Measurements from ENCODE around the gene PLIN5. TPM values are rescaled to one million over a fixed set of nuclear protein-coding genes. Genes with fewer than 3 reads are reported as not detected.

PLIN5 gene
- total RNA-seq, 1 experiment from 2014 or later = 3.9 TPM

GRCh38 chr19:4518345-4519171 is 16.5 kb downstream of the PLIN5 start, which contains the start of gene PLIN4:
TSS of gene PLIN4 (minus strand) at chr19:4518486. CDS start at chr19:4518272, 214 bp downstream.
- Histone ChIP-seq H2BK12ac (ENCODE audit: insufficient read length, low read depth, low read length) (no peak within 1 kb of the TSS), H3K27ac (ENCODE audit: insufficient read length, low read depth, low read length) (no peak within 1 kb of the TSS), H2AK5ac (ENCODE audit: insufficient read length, low read length) (no peak within 1 kb of the TSS), H4K5ac (ENCODE audit: insufficient read length, low read depth, low read length) (peak within 1 kb of the TSS; percentile 12), H3K9me3 (ENCODE audit: control insufficient read depth, low read depth, low read length) (no peaks in the 10 kb centered on the region), H4K8ac (replicated peaks; ENCODE audit: insufficient read length, low read depth, low read length) (no peak within 1 kb of the TSS), H2BK5ac (ENCODE audit: insufficient read length, low read length) (peak within 1 kb of the TSS; percentile 8), H2BK20ac (ENCODE audit: low read depth, low read length, poor library complexity, severe bottlenecking) (no peak within 1 kb of the TSS), H3K79me1 (ENCODE audit: insufficient read depth, low read depth, low read length, poor library complexity, severe bottlenecking) (no peaks in the 10 kb centered on the region), H3K79me2 (ENCODE audit: insufficient read depth, low read length) (no peaks in the 10 kb centered on the region), H3K14ac (ENCODE audit: insufficient read depth, low read length) (no peak within 1 kb of the TSS; the same call in 1 of the 2 replicates), H3K56ac (ENCODE audit: insufficient read length, low read depth, low read length) (no peak within 1 kb of the TSS), H2BK120ac (ENCODE audit: low read depth, low read length, poor library complexity, severe bottlenecking) (no peak within 1 kb of the TSS), H4K91ac (ENCODE audit: insufficient read length, low read depth, low read length) (no peak within 1 kb of the TSS), H2AFZ (ENCODE audit: low read length) (no peak within 1 kb of the TSS), H3K4me1 (ENCODE audit: insufficient read depth, low read length) (no peaks in the 10 kb centered on the region), H3T11ph (ENCODE audit: low read length) (no peak within 1 kb of the TSS), H3K18ac (ENCODE audit: insufficient read length, low read depth, low read length) (no peak within 1 kb of the TSS), H3K27me3 (ENCODE audit: insufficient read depth, low read length) (peaks cover 2% of the 10 kb centered on the region; the same call in 1 of the 2 replicates), H3K9ac (ENCODE audit: extremely low read depth, insufficient read length, low read length) (no peak within 1 kb of the TSS), H3K23ac (ENCODE audit: insufficient read length, low read depth, low read length) (no peak within 1 kb of the TSS), H3K4ac (ENCODE audit: low read depth, low read length) (no peak within 1 kb of the TSS), H3K23me2 (ENCODE audit: insufficient read length, low read depth, low read length, poor library complexity, severe bottlenecking) (no peaks in the 10 kb centered on the region), H4K20me1 (ENCODE audit: control insufficient read depth, insufficient read depth, insufficient read length) (no peaks in the 10 kb centered on the region), H2BK15ac (ENCODE audit: low read depth, low read length) (peak within 1 kb of the TSS; percentile 59; the same call in 1 of the 2 replicates), H3K4me2 (ENCODE audit: insufficient read depth, insufficient read length, low read length) (no peak within 1 kb of the TSS)
- WGBS (ENCODE audit: extremely low coverage, insufficient read length, low lambda C conversion rate) = no CpG with 5 or more reads among the region's 34 CpGs
- peaks cover 3 to 7% of the 10 kb centered on the region in 2 experiments; a peak in 3 of 4 replicates for H3K4me1 Mint-ChIP-seq
- H3K9me3 Mint-ChIP-seq = 0 out of 5 replicates have a peak, but pooled peaks cover 0 to 2% of the 10 kb centered on the region in 2 experiments
- H3K27ac Mint-ChIP-seq = peak within 1 kb of the TSS in 2 of 3 experiments; percentile 9 to 32; a peak in 2 of 7 replicates
- no peak for TF ChIP-seq CTCF (conservative IDR thresholded peaks at IDR 0.05)
- H3K36me3 Mint-ChIP-seq (ENCODE audit: insufficient read depth in 1 of 3, low read depth in 3 of 3) = no peaks in the 10 kb centered on the region
- peak; percentile 68 for DNase-seq
- H3K27me3 Mint-ChIP-seq (ENCODE audit: low read depth) = peaks cover 64% of the 10 kb centered on the region
- H3K4me3 Mint-ChIP-seq = no peak within 1 kb of the TSS
